OCI-LY3 (cell line): ENCODE measurements around the gene HEATR3.

ENCODE experiments used
- H2AFZ ChIP-seq: fragments of 200-600, 300-600 bp; shearing (Covaris generic); 2 replicates; pipeline ENCODE4 v1.6.0; 2014; ENCODE audit warnings: antibody characterized with exemption, low read depth, low read length
- H3K27ac ChIP-seq: fragments of 200-600, 300-600 bp; sonication (generic); 2 replicates; pipeline ENCODE4 v1.5.1; 2014; ENCODE audit warnings: mild to moderate bottlenecking, low read length, moderate library complexity, mixed read lengths
- H3K27me3 ChIP-seq: fragments of 200-600, 300-600 bp; sonication (generic); 2 replicates; pipeline ENCODE4 v1.6.1; 2014; ENCODE audit warnings: low read depth, low read length, mixed read lengths
- H3K36me3 ChIP-seq: fragments of 200-600, 300-600 bp; sonication (generic); replicated peaks from 2 replicates; pipeline ENCODE3; 2014; ENCODE audit warnings: low read depth, low read length, mixed read lengths
- H3K4me1 ChIP-seq: fragments of 300-600, 200-600 bp; sonication (generic); 2 replicates; pipeline ENCODE4 v1.6.1; 2014; ENCODE audit warnings: low read length, mixed read lengths
- H3K4me2 ChIP-seq: fragments of 200-600, 300-600 bp; sonication (generic); 2 replicates; pipeline ENCODE4 v1.6.1; 2014; ENCODE audit warnings: low read length, mixed read lengths
- H3K4me3 ChIP-seq: fragments of 300-600, 200-600 bp; sonication (generic); 2 replicates; pipeline ENCODE4 v1.5.1; 2014; ENCODE audit warnings: antibody characterized with exemption, mild to moderate bottlenecking, low read length, moderate library complexity
- H3K79me2 ChIP-seq: fragments of 300-600, 200-600 bp; shearing (Covaris generic); 2 replicates; pipeline ENCODE4 v1.6.1; 2014; ENCODE audit warnings: mild to moderate bottlenecking, low read length, mixed read lengths
- H3K9ac ChIP-seq: fragments of 300-600, 200-600 bp; shearing (Covaris generic); 2 replicates; pipeline ENCODE4 v1.6.0; 2014; ENCODE audit warnings: mild to moderate bottlenecking, low read length, moderate library complexity
- H3K9me3 ChIP-seq: fragments of 200-600, 300-600 bp; shearing (Covaris generic); 2 replicates; pipeline ENCODE4 v1.6.1; 2014; ENCODE audit warnings: low read length, mixed read lengths; ENCODE audit not compliant: insufficient read depth
- H4K20me1 ChIP-seq: fragments of 200-600, 300-600 bp; sonication (generic); 2 replicates; pipeline ENCODE4 v1.6.1; 2016; ENCODE audit warnings: low read length, mixed read lengths; ENCODE audit not compliant: insufficient read depth
- CTCF ChIP-seq: fragments of 200-600, 300-600 bp; sonication (generic); IDR thresholded peaks from 2 replicates; pipeline ENCODE4 v1.5.1; 2014; ENCODE audit warnings: antibody characterized with exemption, low read length, low read depth
- EZH2phosphoT487 ChIP-seq: fragments of 200-600 bp; shearing (Covaris generic); IDR thresholded peaks from 2 replicates; pipeline ENCODE4 v1.6.1; 2018; ENCODE audit warnings: antibody characterized with exemption, mixed run types, low read depth

The HEATR3 gene

GRCh38 chr16:50086176-50086575 lies 20.4 kb downstream of the HEATR3 start:
- TF ChIP-seq EZH2phosphoT487 (no peak), CTCF (no peak)
- Histone ChIP-seq H3K9ac (no peak overlapping the region), H3K27ac (no peak overlapping the region), H2AFZ (no peak overlapping the region), H3K4me3 (no peak overlapping the region), H3K36me3 (peaks cover 46% of the 10 kb centered on the region), H3K27me3 (no peaks in the 10 kb centered on the region), H3K79me2 (no peaks in the 10 kb centered on the region), H3K4me2 (no peak overlapping the region), H4K20me1 (no peaks in the 10 kb centered on the region), H3K4me1 (no peaks in the 10 kb centered on the region), H3K9me3 (no peaks in the 10 kb centered on the region)

GRCh38 chr16:50088302-50088701 lies 22.5 kb downstream of the HEATR3 start:
- Histone ChIP-seq H3K27me3 (no peaks in the 10 kb centered on the region), H3K9ac (no peak overlapping the region), H3K79me2 (no peaks in the 10 kb centered on the region), H3K4me1 (no peaks in the 10 kb centered on the region), H3K36me3 (peaks cover 40% of the 10 kb centered on the region), H4K20me1 (no peaks in the 10 kb centered on the region), H2AFZ (no peak overlapping the region), H3K9me3 (no peaks in the 10 kb centered on the region), H3K27ac (no peak overlapping the region), H3K4me3 (no peak overlapping the region), H3K4me2 (no peak overlapping the region)
- no peak for TF ChIP-seq EZH2phosphoT487
- no peak for TF ChIP-seq CTCF

GRCh38 chr16:50092891-50093290 lies 27.1 kb downstream of the HEATR3 start:
- no peaks in the 10 kb centered on the region for H3K27me3 ChIP-seq
- H4K20me1 ChIP-seq, result no peaks in the 10 kb centered on the region
- H3K79me2 ChIP-seq, result no peaks in the 10 kb centered on the region
- no peak overlapping the region for H2AFZ ChIP-seq
- no peaks in the 10 kb centered on the region for H3K9me3 ChIP-seq
- TF ChIP-seq CTCF (no peak), EZH2phosphoT487 (no peak)
- H3K27ac ChIP-seq, result no peak overlapping the region
- no peak overlapping the region for H3K4me2 ChIP-seq
- no peak overlapping the region for H3K9ac ChIP-seq
- H3K4me3 ChIP-seq, result no peak overlapping the region
- H3K4me1 ChIP-seq, result no peaks in the 10 kb centered on the region
- peaks cover 20% of the 10 kb centered on the region for H3K36me3 ChIP-seq

- Histone ChIP-seq H3K79me2 (no peaks in the 10 kb centered on the region), H3K4me2 (no peak overlapping the region), H3K27ac (no peak overlapping the region), H3K4me1 (no peaks in the 10 kb centered on the region), H2AFZ (no peak overlapping the region), H3K9ac (no peak overlapping the region), H4K20me1 (no peaks in the 10 kb centered on the region), H3K36me3 (peaks cover 13% of the 10 kb centered on the region), H3K4me3 (no peak overlapping the region), H3K27me3 (no peaks in the 10 kb centered on the region), H3K9me3 (no peaks in the 10 kb centered on the region)
- TF ChIP-seq CTCF (no peak), EZH2phosphoT487 (no peak)
Observed at GRCh38 chr16:50093607-50094539, 28.1 kb downstream of the HEATR3 start.
